ENCODE data around the gene MACROH2A1. TPM values are rescaled to one million over a fixed set of nuclear protein-coding genes. Genes with fewer than 3 reads are reported as not detected.

Gene MACROH2A1
- total and polyA plus RNA-seq, 2 of the 4 experiments (the other 2 are of a cell fraction): 122 to 126 TPM

GRCh38 chr5:135432113-135432512 is 33.1 kb upstream of the MACROH2A1 start:
- dilution Hi-C loops (cut with HindIII; ENCODE audit: low sequenced_read_pairs, unreplicated experiment): no loop called here

More at GRCh38 chr5:135432113-135432512, 33.1 kb upstream of the MACROH2A1 start:
- Histone ChIP-seq H3K14ac (replicated peaks; ENCODE audit: low read depth, low read length) (no peak overlapping the region), H3K4me3 (ENCODE audit: insufficient read depth, low read depth, low read length) (no peak overlapping the region), H2AFZ (replicated peaks; ENCODE audit: low read length, poor library complexity) (no peak overlapping the region), H4K91ac (ENCODE audit: insufficient read depth, low read depth, low read length) (no peak overlapping the region), H3K4me2 (ENCODE audit: low read depth, low read length) (no peak overlapping the region), H2BK20ac (ENCODE audit: low read depth, low read length) (no peak overlapping the region), H3K9ac (ENCODE audit: low read depth, low read length) (no peak overlapping the region), H3K36me3 (ENCODE audit: control insufficient read depth, insufficient read depth, low read length) (no peaks in the 10 kb centered on the region), H3K79me1 (ENCODE audit: low read depth in 1 of 2, low read length in 2 of 2) (no peaks in the 10 kb centered on the region), H2BK15ac (ENCODE audit: low read depth, low read length) (no peak overlapping the region), H2BK5ac (ENCODE audit: low read depth, low read length, poor library complexity, severe bottlenecking) (no peak overlapping the region), H3K27ac (ENCODE audit: insufficient read depth, low read length) (no peak overlapping the region), H3K27me3 (ENCODE audit: control insufficient read depth, insufficient read depth, low read length) (no peaks in the 10 kb centered on the region), H3K4ac (ENCODE audit: low read depth, low read length) (no peak overlapping the region), H2AK5ac (ENCODE audit: low read depth, low read length) (no peak overlapping the region), H4K5ac (ENCODE audit: low read depth, low read length) (no peak overlapping the region), H3K4me1 (ENCODE audit: control insufficient read depth, insufficient read depth, low read length) (peaks cover 15% of the 10 kb centered on the region), H4K8ac (ENCODE audit: low read depth in 2 of 2, low read length in 2 of 2) (no peak overlapping the region), H3K9me3 (ENCODE audit: control insufficient read depth, insufficient read depth, low read length) (peaks cover 5% of the 10 kb centered on the region), H3K23ac (ENCODE audit: low read depth, low read length) (no peak overlapping the region), H2BK120ac (ENCODE audit: low read depth, low read length) (no peak overlapping the region), H2AK9ac (replicated peaks; ENCODE audit: low read depth, low read length, poor library complexity) (no peak overlapping the region), H3K9me1 (ENCODE audit: insufficient read depth, low read length) (peaks cover 8% of the 10 kb centered on the region), H3K56ac (ENCODE audit: extremely low read depth, insufficient read depth, low read length) (no peak overlapping the region), H3K18ac (ENCODE audit: low read depth, low read length) (no peak overlapping the region), H4K20me1 (ENCODE audit: insufficient read depth, low read length) (0 out of 2 replicates have a peak, but pooled peaks cover 3% of the 10 kb centered on the region)
- in situ Hi-C loops (cut with MboI; ENCODE audit: low sequenced_read_pairs) (no loop called here), intact Hi-C loops (cut with micrococcal nuclease) (loop anchor here (10.0 kb wide), 1 partner anchor 227 kb away; no protein-coding TSS in a partner anchor)
- CTCF ChIA-PET: no interaction called here
- ATAC-seq (ENCODE audit: low read depth): no peak
- no TSS peak for BruUV-seq (replicated peaks)
- POLR2A ChIA-PET (ENCODE audit: unreplicated experiment): no interaction called here
- TF ChIP-seq RCOR1 (IDR thresholded peaks at IDR 0.05; ENCODE audit: insufficient replicate concordance, low read length): no peak
- no peak for TF ChIP-seq RFX5 (IDR thresholded peaks at IDR 0.05; ENCODE audit: low read depth, low read length)
- no peak for TF ChIP-seq CHD1 (IDR thresholded peaks at IDR 0.05; ENCODE audit: low read depth, low read length)
- TF ChIP-seq BHLHE40 (IDR thresholded peaks at IDR 0.05; ENCODE audit: low read depth, low read length): no peak
- no peak for TF ChIP-seq CTCF (conservative IDR thresholded peaks at IDR 0.05; ENCODE audit: low read depth, low read length)
- no peak for TF ChIP-seq USF2 (IDR thresholded peaks at IDR 0.05; ENCODE audit: low read depth, low read length)
- no peak for TF ChIP-seq ELK1 (IDR thresholded peaks at IDR 0.05; ENCODE audit: borderline replicate concordance, low read depth, low read length)
- no peak for TF ChIP-seq MXI1 (IDR thresholded peaks at IDR 0.05; ENCODE audit: borderline replicate concordance, low read depth, low read length)
- TF ChIP-seq MAZ (IDR thresholded peaks at IDR 0.05; ENCODE audit: borderline replicate concordance, low read depth, low read length): no peak
- TF ChIP-seq MAFK (IDR thresholded peaks at IDR 0.05; ENCODE audit: low read depth, low read length): no peak
- no peak for TF ChIP-seq RAD21 (IDR thresholded peaks at IDR 0.05; ENCODE audit: low read length)
- no peak for TF ChIP-seq FOS (IDR thresholded peaks at IDR 0.05; ENCODE audit: low read depth, low read length)
- WGBS, 2 experiments (ENCODE audit: extremely low coverage in 2 of 2, insufficient read length in 1 of 2): no CpG with 5 or more reads among the region's 4 CpGs
- DNase-seq: no peak

Data from IMR-90 (cell line).